ENCODE measurements around the gene C7orf33. TPM values are rescaled to one million over a fixed set of nuclear protein-coding genes. Genes with fewer than 3 reads are reported as not detected.

Gene C7orf33
- total and polyA plus RNA-seq, 2 of the 13 experiments (the other 11 are each of a cell fraction or from before 2014, with no cell fraction given), result not detected

DNA sequence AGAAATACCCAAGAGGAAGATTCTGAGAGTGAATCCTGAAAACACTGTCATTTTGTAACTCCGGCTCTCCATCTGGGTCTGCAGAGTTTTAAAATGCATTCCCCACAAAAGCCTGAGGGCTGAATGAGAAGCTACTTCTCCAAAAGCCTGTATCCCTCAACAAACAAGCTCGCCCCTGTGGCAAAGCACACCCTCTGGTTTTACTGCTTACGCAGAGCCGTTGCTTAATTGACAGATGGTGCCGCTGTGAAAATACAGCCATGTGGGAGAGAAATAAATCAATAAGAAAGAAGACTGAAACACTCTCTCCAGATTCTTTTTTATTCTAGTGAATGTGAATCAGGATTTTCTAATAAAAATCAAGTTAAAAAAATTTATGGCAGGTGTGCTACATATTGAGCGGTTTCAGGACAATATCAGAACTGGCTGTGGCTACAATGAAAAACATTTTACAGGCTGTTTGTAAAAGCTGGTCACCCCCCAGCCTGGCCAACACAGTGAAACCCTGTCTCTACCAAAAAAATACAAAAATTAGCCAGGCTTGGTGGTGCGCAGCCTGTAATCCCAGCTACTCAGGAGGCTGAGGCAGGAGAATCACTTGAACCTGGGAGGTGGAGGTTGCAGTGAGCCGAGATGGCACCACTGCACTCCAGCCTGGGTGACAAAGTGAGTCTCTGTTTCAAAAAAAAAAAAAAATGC is 32.5 kb downstream of the C7orf33 start:
- ATAC-seq (no peak), FAIRE-seq (no peak), DNase-seq (ENCODE audit: low spot score) (no peak)
- Histone ChIP-seq H3K27ac (ENCODE audit: extremely low read length, insufficient read depth, low read length) (no peak overlapping the region), H4K20me1 (ENCODE audit: insufficient read depth, low read length) (no peaks in the 10 kb centered on the region; the same call in 1 of the 2 replicates), H3K27me3 (ENCODE audit: control insufficient read depth in 1 of 2, insufficient read depth in 2 of 2, low read length in 2 of 2) (peaks cover 0 to 3% of the 10 kb centered on the region in 2 experiments; a peak in 2 of 5 replicates), H2AFZ (ENCODE audit: low read length) (no peak overlapping the region), H3K4me3 (replicated peaks in 1 of 3; ENCODE audit: insufficient read depth in 1 of 3, low read depth in 2 of 3, low read length in 3 of 3) (no peak overlapping the region), H3K79me2 (ENCODE audit: insufficient read depth, low read length) (no peaks in the 10 kb centered on the region), H3K9me3 (ENCODE audit: low read length) (no peaks in the 10 kb centered on the region), H3K4me2 (ENCODE audit: low read depth, low read length) (no peak overlapping the region), H3K36me3 (replicated peaks in 1 of 2; ENCODE audit: control insufficient read depth in 1 of 2, insufficient read depth in 2 of 2, low read length in 2 of 2) (no peaks in the 10 kb centered on the region), H3K9ac (ENCODE audit: insufficient read depth, low read depth, low read length) (no peak overlapping the region), H3K4me1 (ENCODE audit: insufficient read depth, low read length) (peaks cover 11% of the 10 kb centered on the region)
- 38% methylated on average over 8 of the region's 8 CpGs for WGBS (ENCODE audit: low lambda C conversion rate)
- in situ Hi-C loops (cut with HindIII; ENCODE audit: extremely low pct_ligation_motif_present, low pct_unique_long_range_greater_than_20kb) (no loop called here), intact Hi-C loops (cut with micrococcal nuclease; ENCODE audit: unreplicated experiment) (no loop called here)
- no TSS peak for BruUV-seq (replicated peaks)
- POLR2A ChIA-PET, result no interaction called here
- CTCF ChIA-PET (ENCODE audit: low intra/inter-chr PET ratio, low total read pairs), result no interaction called here
- TF ChIP-seq ARNT (IDR thresholded peaks at IDR 0.05), result no peak
- no peak for TF ChIP-seq ISX (CRISPR knock-in tag; conservative IDR thresholded peaks at IDR 0.05)
- TF ChIP-seq ATF7 (IDR thresholded peaks at IDR 0.05), result no peak
- no peak for TF ChIP-seq ATF7 (CRISPR knock-in tag; IDR thresholded peaks at IDR 0.05)
- TF ChIP-seq REST (IDR thresholded peaks at IDR 0.05; ENCODE audit: borderline replicate concordance in 1 of 2, low read depth in 1 of 2, low read length in 2 of 2), result no peak
- TF ChIP-seq PRPF4 (IDR thresholded peaks at IDR 0.05; ENCODE audit: low read depth, low read length, poor library complexity, severe bottlenecking), result no peak
- TF ChIP-seq, protein P1, sequence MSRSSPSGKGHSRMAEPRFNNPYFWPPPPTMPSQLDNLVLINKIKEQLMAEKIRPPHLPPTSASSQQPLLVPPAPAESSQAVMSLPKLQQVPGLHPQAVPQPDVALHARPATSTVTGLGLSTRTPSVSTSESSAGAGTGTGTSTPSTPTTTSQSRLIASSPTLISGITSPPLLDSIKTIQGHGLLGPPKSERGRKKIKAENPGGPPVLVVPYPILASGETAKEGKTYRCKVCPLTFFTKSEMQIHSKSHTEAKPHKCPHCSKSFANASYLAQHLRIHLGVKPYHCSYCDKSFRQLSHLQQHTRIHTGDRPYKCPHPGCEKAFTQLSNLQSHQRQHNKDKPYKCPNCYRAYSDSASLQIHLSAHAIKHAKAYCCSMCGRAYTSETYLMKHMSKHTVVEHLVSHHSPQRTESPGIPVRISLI (CRISPR knock-in tag; IDR thresholded peaks at IDR 0.05; ENCODE audit: borderline replicate concordance), result no peak
- TF ChIP-seq, protein P2, sequence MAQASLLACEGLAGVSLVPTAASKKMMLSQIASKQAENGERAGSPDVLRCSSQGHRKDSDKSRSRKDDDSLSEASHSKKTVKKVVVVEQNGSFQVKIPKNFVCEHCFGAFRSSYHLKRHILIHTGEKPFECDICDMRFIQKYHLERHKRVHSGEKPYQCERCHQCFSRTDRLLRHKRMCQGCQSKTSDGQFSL (CRISPR knock-in tag; IDR thresholded peaks at IDR 0.05), result no peak
- TF ChIP-seq, protein P3, sequence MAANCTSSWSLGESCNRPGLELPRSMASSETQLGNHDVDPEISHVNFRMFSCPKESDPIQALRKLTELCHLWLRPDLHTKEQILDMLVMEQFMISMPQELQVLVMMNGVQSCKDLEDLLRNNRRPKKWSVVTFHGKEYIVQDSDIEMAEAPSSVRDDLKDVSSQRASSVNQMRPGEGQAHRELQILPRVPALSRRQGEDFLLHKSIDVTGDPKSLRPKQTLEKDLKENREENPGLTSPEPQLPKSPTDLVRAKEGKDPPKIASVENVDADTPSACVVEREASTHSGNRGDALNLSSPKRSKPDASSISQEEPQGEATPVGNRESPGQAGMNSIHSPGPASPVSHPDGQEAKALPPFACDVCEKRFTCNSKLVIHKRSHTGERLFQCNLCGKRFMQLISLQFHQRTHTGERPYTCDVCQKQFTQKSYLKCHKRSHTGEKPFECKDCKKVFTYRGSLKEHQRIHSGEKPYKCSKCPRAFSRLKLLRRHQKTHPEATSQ (CRISPR knock-in tag; IDR thresholded peaks at IDR 0.05; ENCODE audit: borderline replicate concordance), result no peak
- TF ChIP-seq ZNF512B (CRISPR knock-in tag; IDR thresholded peaks at IDR 0.05; ENCODE audit: borderline replicate concordance), result no peak
- no peak for TF ChIP-seq ZNF24 (IDR thresholded peaks at IDR 0.05)
